ENCODE data around the gene SETD3. TPM values are rescaled to one million over a fixed set of nuclear protein-coding genes. Genes with fewer than 3 reads are reported as not detected.

SETD3 gene
- total and polyA plus RNA-seq, 2 of the 8 experiments (the other 6 are each of a cell fraction or from before 2014, with no cell fraction given): 24.0 to 64.0 TPM

DNA sequence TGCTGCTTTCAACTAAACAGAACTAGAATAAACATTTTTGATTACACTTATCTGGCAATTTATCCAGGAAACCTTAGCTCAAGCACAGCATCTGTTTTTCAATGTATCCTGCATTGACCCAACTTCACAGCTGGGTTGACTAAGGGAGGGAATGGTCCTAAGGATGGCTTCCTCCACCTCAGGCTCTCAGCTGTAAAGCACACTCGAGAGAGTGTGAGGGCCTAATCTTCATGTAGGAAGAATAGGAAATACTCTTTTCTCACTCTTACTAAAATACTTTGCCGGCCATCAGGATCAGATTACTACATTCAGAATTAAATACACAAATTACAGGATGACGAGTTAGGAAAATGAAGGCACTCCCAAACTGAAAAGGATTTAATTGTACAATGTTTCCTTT, 7.2 kb downstream of the SETD3 start:
- H2BK12ac ChIP-seq (ENCODE audit: low read depth, low read length): no peak overlapping the region
- H3K56ac ChIP-seq (replicated peaks; ENCODE audit: insufficient read length, low read depth, low read length): no peak overlapping the region
- no peak overlapping the region for H2AFZ ChIP-seq (ENCODE audit: low read length)
- WGBS, 2 experiments (ENCODE audit: extremely low coverage in 1 of 2, insufficient coverage in 1 of 2, insufficient read length in 1 of 2, insufficient replicate concordance in 2 of 2, low coverage in 1 of 2, low lambda C conversion rate in 2 of 2, missing lambda C conversion rate in 1 of 2): 80% methylated on average over 3 of the region's 3 CpGs; no CpG with 5 or more reads in 1 of the 2 experiments
- ChIA-PET POLR2A (ENCODE audit: partially characterized antibody) (no interaction called here), CTCF (ENCODE audit: partially characterized antibody) (interaction anchor here (0.6 to 1.1 kb wide), 3 partner anchors 12 to 93 kb away, joined by 3 read pairs; no protein-coding TSS in a partner anchor)
- H3K23ac ChIP-seq (ENCODE audit: insufficient read length): no peak overlapping the region
- H2BK15ac ChIP-seq (ENCODE audit: low read length): no peak overlapping the region
- no peaks in the 10 kb centered on the region for H3K36me3 ChIP-seq (ENCODE audit: control insufficient read depth in 2 of 4, insufficient read depth in 4 of 4, low read length in 3 of 4)
- no peak overlapping the region for H4K91ac ChIP-seq (replicated peaks; ENCODE audit: insufficient read length, low read length)
- H3K27ac ChIP-seq (ENCODE audit: low read depth, low read length): no peak overlapping the region
- FAIRE-seq (no peak), DNase-seq (ENCODE audit: low read depth in 1 of 2, low spot score in 2 of 2) (no peak)
- H3K4ac ChIP-seq (replicated peaks; ENCODE audit: insufficient read length, low read depth, low read length): no peak overlapping the region
- H2AK5ac ChIP-seq (ENCODE audit: low read depth, low read length): no peak overlapping the region
- no peak overlapping the region for H3K9ac ChIP-seq (replicated peaks in 1 of 4; ENCODE audit: extremely low read depth in 1 of 4, low read depth in 3 of 4, low read length in 3 of 4)
- H3K79me2 ChIP-seq (ENCODE audit: control insufficient read depth in 1 of 2, insufficient read depth in 2 of 2, low read length in 2 of 2): peaks cover 12 to 99% of the 10 kb centered on the region in 2 experiments
- no peak overlapping the region for H4K5ac ChIP-seq (ENCODE audit: insufficient read length, low read depth, low read length)
- no peak overlapping the region for H2BK120ac ChIP-seq (replicated peaks; ENCODE audit: low read depth, low read length)
- no peak overlapping the region for H2BK5ac ChIP-seq (ENCODE audit: low read depth, low read length)
- H3K18ac ChIP-seq (ENCODE audit: extremely low read depth, low read length): no peak overlapping the region
- H2BK20ac ChIP-seq (ENCODE audit: low read length): no peak overlapping the region
- no peaks in the 10 kb centered on the region for H3K27me3 ChIP-seq (replicated peaks in 1 of 4; ENCODE audit: control insufficient read depth in 3 of 4, extremely low read depth in 1 of 4, insufficient read depth in 3 of 4, low read length in 3 of 4)
- no peak overlapping the region for H3K4me2 ChIP-seq (ENCODE audit: insufficient read depth in 1 of 2, low read depth in 2 of 2, low read length in 2 of 2)
- H4K8ac ChIP-seq (ENCODE audit: extremely low read depth, insufficient read depth, low read length): no peak overlapping the region
- H3K9me3 ChIP-seq (ENCODE audit: insufficient read depth in 2 of 2, low read depth in 1 of 2, low read length in 1 of 2): no peaks in the 10 kb centered on the region
- H3K79me1 ChIP-seq (ENCODE audit: low read depth, low read length): peaks cover 4% of the 10 kb centered on the region; the same call in 1 of the 2 replicates
- H3K4me3 ChIP-seq (ENCODE audit: extremely low read depth in 1 of 4, insufficient read depth in 2 of 4, low read depth in 3 of 4, low read length in 4 of 4): no peak overlapping the region
- no peaks in the 10 kb centered on the region for H3K23me2 ChIP-seq (ENCODE audit: low read depth, low read length)
- peaks cover 0 to 4% (median 2%) of the 10 kb centered on the region in 4 experiments; a peak in 3 of 7 replicates for H3K4me1 ChIP-seq (replicated peaks in 1 of 4; ENCODE audit: control insufficient read depth in 3 of 4, insufficient read depth in 4 of 4, low read length in 3 of 4)
- H3K14ac ChIP-seq (ENCODE audit: insufficient read length): no peak overlapping the region
- peaks cover 2 to 14% of the 10 kb centered on the region in 2 experiments for H4K20me1 ChIP-seq (replicated peaks in 1 of 2; ENCODE audit: control insufficient read depth in 1 of 2, insufficient read depth in 2 of 2, low read length in 2 of 2)
- no peak for TF ChIP-seq GABPA (IDR thresholded peaks at IDR 0.05; ENCODE audit: borderline replicate concordance, insufficient read depth, low read length)
- TF ChIP-seq TAF1 (IDR thresholded peaks at IDR 0.05; ENCODE audit: low read depth, low read length): no peak
- no peak for TF ChIP-seq HDAC6 (IDR thresholded peaks at IDR 0.05; ENCODE audit: low read depth, low read length)
- TF ChIP-seq, protein P1, sequence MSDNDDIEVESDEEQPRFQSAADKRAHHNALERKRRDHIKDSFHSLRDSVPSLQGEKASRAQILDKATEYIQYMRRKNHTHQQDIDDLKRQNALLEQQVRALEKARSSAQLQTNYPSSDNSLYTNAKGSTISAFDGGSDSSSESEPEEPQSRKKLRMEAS (IDR thresholded peaks at IDR 0.05): no peak

Data from H1 (cell line).